Kasumi-1 (cell line): ENCODE results near the gene GADL1.

ENCODE experiments used
- DNase-seq, 2 experiments: peaks; one replicate each; lab custom pipeline; 2025; lab: John Stamatoyannopoulos, UW

Gene GADL1

DNA sequence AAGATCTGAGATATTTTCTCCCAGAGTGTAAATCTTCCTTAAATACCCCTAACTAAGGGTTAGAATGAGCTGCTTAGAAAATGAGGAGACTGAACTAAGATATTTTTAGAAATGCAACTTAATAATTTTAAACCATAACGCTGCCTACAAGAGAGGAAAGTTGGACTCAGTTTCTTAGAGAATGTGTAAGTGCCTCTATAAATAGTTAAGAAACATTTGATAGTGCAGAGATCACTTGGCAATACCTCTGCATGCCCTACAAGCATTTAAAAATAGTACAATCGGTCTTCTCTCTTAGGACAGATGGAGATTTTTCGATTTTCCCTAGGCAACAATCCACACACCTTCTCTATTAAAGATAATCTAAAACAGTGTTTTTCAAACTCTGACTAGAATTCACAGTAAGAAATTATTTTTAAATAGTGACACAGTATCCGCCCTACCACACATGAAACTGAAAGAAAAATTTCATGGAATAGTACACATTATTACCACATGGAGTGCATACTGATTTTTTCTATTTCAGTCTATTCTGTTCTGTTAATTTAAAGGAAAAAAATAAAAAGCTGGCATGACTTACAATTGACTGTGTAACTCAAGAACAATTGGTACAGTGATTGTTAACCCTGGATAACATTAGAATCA is 83.2 kb downstream of the GADL1 start:
- no peak for DNase-seq

DNA sequence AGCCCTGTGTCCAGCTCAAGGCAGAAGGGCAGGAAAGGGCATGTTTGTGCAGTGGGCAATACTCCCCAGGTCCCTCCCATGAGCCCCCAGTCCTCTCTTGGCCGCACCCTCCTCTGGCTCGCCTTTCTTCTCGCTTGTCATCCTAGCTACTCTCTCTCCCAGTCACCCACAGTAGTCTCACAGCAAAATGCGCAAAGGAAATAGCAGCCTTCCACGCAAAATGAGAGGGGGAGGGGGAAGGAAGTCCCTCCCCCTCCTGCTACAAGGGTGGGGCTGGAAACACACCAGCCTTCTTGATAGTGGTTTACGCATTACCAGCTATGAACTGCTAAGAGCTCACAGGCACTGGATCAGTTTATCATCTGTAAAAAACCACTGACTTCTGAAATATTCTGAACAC is 83.8 kb downstream of the GADL1 start:
- DNase-seq = no peak

DNA sequence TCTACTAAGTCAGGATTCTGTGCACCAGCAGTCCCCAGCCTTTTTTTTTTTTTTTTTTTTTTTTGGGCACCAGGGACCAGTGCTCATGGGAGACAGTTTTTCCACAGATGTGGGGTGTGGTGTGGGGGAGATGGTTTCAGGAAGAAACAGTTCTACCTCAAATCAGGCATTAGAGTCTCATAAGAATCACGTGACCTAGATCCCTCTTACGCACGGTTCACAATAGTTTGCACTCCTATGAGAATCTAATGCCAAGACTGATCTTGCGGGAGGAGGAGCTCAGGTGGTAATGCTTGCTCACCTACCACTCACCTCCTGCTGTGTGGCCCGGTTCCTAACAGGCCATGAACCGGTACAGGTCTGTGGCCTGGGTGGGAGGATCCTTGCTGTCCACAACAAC is 88.8 kb downstream of the GADL1 start:
- no peak for DNase-seq

DNA sequence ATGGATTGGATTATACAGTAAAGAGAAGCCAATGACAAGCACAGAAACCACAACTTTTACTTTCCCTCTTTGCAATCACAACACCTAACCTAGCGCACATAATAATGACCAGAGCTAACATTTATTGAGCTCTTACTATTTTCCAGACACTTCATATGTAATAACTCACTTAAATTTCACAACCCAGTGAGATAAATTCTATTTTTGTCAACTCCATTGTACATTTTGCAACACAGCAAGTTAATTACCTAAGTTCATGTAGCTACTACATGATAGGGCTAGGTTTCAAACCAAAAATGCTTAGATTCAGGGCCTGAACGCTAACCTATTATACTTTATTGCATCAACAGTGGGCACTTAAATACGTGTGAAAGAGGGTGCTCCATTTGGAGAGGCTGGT is 89.5 kb downstream of the GADL1 start:
- no peak for DNase-seq

DNA sequence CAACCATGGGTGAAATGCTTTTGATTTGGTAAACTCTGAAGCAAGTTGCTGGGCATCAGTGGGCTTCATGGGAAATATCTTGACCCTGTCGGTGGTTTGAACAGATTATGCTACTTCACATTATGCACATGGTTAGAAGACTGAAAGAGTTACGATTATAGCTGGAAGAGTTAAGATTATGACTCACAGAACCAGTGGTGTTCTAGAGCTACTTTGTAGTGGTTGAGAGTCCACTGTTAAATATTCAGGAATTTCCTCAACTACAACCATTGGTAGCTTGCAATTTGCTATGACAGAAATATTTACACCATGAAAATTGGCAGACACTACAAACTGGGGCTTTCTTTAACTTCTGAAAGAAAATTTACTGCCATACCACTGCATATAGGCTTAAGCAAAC is 99.3 kb downstream of the GADL1 start:
- DNase-seq = no peak

DNA sequence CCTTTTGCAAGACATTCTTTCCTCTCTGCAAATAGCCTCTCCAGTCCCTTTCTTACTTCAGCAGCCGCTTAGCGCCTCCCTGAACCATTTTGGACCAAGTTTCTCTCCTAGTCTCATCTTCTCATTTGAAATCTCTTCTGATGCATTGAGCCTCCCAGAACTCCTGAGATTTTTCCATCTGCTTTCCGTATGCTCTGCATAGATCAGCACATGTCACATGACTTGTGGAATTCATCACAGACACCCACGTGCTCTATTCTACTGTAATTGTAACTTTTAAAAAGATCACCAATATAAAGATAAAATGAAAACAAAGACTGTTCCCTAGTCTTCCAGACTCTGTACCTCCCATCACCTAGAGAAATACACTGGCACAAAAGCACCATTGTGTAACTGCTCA is 100.7 kb downstream of the GADL1 start:
- no peak for DNase-seq

DNA sequence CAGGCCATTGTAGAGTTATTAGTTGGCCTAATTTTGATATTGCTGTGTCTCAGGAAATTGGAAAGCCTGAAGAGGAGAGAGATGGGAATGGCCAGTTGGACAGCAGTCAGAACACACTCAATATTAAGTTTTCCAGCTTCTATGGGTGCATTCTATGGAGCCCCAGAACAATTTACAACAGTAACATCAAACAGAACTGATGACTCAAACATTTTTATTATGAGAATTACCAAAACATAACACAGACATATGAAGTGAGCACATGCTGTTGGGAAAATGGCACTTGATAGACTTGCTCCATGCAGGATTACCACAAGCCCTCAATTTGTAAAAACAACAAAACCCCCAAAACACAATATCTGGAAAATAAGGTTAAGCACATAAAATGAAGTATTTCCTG is 104.3 kb downstream of the GADL1 start:
- no peak for DNase-seq

DNA sequence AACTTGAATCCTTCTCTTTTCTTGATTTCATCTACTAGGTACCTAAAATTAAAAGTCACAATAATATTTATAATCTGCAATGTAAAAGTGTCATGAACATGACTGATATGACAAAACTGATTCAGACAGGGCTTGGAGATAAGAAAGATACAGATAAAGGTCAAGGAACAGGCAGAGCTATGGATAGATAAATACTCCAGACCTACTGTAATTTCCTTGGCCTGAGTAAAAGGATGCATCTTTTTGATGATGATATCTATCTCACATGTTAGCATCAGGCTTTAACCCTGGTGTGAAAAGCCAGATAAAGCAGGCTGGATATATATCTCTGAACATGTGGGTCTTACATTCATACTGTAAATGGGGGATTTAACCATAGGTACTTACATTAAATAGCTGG is 108.1 kb downstream of the GADL1 start:
- DNase-seq = no peak

DNA sequence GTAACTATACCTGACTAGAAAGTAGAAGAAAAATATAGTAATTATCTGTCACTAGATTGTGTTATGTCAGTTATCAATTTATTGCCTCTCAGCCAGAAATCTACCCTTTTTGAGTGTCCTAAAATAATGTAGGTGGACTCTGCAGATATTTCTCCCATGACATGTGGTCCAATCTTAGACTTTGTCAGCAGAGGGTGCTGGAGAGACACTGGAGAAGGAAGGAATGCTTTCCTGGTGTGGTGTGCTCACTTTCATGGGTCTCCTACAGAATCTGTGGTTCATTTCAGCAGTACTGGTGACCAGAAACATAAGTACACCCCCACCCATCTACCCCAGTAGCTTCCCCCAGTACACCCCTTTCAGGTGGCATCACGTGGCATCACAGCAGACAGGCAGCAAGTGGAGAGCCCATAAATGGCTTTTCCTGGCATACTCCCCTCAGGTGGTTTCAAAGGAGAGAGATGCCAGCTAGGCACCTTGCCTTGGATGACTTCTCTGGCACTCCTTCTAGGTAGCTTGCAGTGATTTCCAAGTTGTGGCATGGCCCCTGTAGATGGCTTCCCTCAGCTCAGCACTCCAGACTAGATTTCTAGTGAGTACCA is 114.7 kb downstream of the GADL1 start:
- peak; percentile 20 to 44 for DNase-seq

DNA sequence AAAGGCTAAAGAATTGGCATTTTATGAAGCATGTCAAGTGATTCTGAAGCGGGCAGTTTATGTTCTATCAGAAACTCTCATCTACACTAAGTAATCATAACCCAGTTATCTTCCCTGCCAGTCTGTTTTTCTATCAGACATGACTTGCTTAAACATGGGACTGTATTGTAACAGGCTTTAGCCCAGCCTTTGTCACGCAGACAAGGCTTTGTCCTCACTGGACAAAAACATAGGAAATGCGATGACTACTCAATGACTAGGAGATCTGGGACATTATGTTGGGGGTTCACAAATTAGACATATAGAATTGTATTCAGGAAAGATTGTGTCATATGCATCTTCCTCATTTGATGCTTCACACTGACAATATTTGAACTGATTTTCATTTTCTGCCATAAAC is 115.5 kb downstream of the GADL1 start:
- no peak for DNase-seq

DNA sequence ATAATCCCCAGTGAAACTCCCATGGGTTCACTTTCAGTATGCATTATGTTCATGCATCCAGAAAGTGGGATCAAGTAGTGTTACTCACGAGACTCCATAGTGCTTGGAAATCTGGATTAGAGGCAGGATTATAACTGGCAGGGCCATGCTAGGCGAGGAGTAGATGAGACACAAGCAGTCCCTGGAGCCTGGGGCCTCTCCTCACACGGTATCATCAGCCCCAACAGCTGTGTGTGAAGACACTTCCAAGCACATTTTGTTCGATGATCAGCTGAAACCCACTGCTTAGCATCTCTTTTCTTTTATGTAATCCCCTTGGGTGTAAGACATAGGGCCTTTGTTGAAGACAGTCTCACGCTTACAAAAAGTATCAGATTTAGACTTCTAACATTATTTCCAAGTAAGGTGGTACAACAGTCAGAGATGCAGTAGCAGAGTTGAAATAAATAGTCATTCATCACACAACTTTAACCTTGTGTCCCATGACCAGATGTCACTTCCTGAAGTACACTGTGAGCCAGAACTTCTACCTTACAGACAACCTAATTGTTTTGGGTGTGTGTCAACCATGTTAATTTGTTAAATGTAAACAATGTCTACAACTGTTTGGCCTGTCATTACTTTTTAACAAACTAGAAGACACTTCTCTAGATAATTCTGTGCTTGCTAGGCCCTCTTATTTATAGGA is 116.9 kb downstream of the GADL1 start:
- no peak for DNase-seq

DNA sequence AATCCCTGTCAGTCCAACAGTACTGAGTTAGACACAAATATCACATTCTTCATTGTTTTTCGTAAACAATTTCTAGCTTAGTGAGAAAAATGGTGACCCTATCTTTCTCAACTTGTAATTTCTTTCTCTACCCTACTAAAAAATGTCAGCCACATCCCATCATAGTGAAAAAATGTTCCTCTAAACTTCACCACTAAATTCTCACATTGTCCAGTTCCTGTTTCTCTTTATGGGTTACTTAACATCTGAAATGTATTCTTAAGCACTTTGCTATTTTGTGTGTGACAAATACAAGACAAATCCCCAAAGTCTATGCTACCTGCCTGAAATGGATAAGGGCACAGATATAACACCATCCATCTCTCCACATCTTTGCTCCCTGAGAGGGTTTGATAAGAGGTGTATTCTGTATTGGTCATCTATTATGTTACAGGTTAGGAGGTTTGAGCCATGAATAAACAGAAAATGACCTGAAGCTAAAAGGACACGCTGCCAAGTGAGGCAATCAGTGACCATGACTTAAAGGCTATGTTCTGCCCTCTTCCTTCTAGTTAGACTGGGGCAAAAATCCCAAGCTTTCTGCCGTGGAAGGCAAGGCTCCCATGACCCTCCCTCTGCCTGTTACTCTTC is 118.2 kb downstream of the GADL1 start:
- DNase-seq = no peak

DNA sequence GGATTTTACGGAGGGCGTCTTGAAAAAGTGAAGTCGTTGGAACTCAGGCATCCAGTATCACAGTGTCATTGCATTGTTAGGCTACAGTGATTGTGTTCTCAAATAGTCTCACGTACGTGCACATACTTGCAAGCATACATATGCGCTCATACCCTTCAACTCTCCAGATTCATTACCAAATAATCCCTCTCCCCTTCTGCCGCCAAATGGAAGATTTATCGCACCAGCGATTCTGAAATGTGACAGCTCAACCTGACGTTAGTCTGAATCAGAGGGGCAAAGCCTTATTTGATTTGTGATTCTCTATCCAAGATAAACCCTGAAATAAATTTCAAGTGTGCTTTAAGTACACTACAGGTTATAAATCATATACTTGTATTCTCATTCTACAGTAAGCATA is 119.4 kb downstream of the GADL1 start:
- no peak for DNase-seq

DNA sequence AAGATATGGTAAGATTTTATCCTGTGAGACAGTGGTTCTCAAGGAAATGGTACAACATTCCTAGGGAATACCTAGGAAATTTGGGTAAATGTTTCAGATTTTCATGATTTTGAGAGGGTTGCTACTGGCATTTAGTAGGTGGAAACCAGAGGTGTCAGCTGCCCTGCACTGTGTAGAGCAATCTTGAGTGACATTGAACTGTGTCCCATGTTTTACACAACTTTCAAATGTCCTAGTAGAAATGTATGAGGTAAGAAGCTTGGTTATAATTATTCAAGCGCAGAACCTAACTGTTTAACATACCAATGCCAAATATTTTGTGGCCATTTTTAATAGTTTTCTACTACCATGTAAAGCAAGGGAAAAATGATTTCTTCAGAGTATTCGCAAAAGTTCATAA is 120.4 kb downstream of the GADL1 start:
- no peak for DNase-seq

DNA sequence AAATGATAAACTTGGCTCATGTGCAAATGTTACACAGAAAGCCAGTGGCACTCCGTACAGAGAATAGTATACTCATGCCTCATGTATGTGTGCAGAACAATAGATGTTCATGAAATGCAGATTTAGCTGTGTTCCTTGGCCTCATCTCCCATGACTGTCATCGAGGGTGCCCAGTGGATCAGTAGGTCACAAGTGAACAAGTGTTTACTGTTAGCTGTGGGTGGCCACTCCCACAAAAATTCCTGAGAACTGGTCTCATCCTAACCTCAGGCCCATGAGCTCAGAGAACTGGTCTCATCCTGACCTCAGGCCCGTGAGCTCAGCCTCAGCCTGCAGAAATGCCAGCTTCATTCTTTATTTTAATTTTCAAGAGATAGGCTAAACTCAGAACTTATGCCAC is 124.1 kb downstream of the GADL1 start:
- DNase-seq = no peak

DNA sequence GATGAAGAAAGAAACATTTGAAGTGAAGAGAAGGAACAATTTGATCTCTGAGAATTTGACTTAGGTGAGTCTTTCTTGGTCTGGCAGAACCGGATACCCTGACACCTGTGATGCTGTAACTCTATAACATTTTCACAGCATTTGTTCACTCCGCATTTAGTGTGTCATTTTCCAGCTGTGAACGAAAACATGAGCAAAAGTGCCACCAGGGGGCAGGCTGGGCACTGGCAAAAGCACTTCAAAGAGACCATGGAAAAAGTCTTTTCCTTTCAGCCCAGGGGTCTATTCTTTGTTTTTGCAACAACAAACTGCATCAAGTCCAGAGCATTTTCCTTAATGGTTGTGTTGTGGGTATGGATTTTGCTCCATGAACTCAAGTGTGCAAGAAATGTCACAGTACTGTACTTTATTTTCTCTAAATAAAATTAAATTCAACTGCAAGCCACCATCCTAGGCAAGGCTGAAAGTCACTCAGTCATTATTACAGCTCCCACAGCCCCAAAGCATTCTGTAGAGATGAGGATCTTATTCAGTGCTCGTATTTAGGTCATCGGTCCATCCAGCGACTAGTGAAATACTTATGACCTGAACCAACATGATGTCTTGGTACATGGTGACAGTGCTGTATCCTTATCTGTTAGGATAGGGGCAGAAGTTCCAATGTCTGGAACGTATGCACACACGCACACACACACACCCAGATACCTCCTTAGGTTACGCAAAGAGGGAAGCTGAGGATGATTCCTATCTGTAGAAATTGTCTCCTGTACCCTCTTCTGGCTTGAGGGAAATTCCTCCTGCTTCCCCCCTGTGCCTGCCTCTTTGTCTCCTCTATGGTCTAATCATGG is 125.5 kb downstream of the GADL1 start:
- peak; percentile 51 to 72 for DNase-seq

DNA sequence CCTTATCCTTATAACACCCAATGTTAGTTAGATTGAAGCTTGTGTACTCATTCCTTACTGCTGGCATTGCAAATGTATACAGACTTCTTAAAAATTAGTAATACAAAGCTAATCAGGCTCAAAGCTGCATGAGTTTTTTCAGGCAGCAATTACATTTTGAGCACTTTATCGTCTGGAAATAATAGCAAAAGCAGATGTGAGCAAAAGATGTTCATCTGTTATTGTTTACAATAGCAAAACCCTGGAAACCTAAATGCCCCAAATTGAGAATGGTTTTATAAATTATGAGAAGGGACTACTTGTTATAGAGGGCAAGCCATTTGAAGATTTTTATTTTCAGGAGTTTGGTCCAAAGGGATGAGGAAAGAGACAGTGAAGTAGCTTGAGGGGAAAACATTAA is 126.4 kb downstream of the GADL1 start:
- no peak for DNase-seq

DNA sequence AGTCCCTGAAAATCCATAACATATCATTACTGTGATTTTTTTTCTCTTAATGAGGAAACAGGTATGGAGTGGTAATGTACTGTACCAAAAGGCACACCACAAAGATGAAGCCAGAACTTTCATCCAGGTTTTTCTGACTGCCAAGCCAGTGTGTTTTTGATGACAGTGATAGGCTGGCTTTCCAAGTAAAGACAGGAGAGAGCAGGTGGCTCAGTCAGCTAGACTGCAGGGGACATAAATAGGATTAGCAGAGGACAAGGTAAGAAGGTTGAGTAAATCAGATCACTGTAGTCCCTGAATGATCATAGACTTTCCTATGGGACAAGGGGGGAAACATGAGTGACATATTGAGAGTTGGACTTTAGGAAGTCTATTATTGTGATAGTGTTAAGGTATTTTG is 127.9 kb downstream of the GADL1 start:
- DNase-seq = no peak

DNA sequence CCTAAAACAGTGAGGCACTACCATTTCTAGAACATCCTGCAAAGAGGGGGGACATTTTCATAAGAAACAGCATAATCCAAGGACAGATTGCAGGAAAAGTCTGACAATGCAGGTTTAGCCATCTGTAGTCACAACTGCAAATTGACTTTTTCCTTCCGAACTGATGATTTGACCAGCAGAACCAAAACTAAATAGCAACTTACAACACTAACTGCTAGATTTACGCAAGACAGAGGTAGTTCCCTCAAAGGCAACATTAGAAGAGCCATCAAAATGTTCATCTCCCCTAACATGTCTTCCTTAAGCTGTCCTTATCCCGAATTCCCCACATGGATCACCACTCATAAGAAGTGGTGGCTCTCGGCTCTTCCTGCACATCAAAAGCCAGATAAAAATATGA is 129.6 kb downstream of the GADL1 start:
- no peak for DNase-seq

DNA sequence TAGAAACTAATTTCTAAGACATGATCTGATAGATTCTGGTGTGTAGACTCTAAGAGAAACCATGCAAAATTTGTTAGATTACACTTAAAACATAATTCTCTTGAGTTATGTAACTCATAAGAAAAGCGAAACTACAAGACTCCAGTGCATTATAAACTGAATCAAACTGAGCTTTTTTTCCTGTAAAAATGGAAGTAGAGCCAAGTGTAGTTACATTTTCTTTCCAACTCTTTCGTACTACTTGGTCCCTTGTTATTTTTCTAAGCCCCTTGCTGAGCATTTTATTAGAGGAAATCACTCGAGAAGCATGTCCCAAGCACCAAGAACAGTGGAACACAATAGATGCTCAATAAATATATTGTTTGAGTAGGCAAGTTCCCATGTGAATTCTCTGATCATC is 130.2 kb downstream of the GADL1 start:
- DNase-seq = no peak

DNA sequence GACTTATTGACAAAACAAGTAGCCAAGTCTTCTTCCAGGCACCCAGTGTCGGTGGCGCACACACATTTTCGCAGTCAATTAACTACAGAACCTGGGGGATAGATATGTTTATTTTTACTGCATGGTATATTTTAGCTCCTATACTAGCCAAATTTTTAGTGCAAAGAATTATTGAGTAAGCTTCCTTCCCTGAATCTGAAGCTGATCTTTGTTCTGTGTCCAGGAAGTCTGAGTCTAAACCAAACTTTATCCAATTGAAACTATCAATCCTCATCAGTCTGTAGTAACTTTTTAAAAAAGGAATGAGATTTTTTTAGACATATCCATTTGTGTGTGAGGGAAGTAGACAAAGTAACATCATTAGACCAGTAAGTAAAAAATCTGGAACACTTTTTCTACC is 133.1 kb downstream of the GADL1 start:
- no peak for DNase-seq

DNA sequence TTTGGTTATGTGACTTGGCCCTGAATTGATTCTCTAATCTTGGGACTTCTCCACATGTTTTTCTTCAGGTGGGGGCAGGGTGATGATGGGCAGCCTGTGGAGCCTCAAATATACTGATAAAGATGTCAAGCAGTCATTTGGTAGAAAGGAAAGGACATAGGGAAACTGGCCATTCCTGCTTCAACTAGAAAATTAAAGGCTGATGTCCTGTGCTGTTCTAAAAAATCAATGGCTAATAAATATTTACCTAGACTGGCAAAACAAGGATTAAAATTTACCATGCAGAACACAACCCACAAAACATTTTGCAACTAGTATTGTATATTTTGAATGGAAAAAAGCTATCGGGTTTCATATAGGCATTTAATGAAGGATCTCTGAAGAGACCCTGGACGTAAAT is 133.7 kb downstream of the GADL1 start:
- no peak for DNase-seq
